IMR-90 (cell line): ENCODE results near the gene CAMKMT. TPM values are rescaled to one million over a fixed set of nuclear protein-coding genes. Genes with fewer than 3 reads are reported as not detected.

Source experiments
- ATAC-seq: fragments of 200-7000 bp; cut with Tn5 transposase; 2 replicates; pipeline ENCODE4 v1.9.1; 2020; ENCODE audit warnings: low read depth, mild to moderate bottlenecking, moderate library complexity
- BruUV-seq: library from RNA; stranded (reverse); fragments of 400-500 nt; replicated peaks from 2 replicates; lab custom pipeline; 2021; lab: Mats Ljungman, UMichigan
- CTCF ChIA-PET: fragments of 300-600 bp; formaldehyde crosslinking; extraction: SDS; loops from one replicate; lab custom pipeline; 2021; ENCODE audit warnings: antibody characterized with exemption; lab: Yijun Ruan, JAX
- POLR2A ChIA-PET: fragments of 300-600 bp; sonication (Branson Sonifier 250); formaldehyde crosslinking; loops from one replicate; lab custom pipeline; 2022; ENCODE audit warnings: antibody characterized with exemption; ENCODE audit not compliant: unreplicated experiment; lab: Charles Lee
- DNase-seq: peaks from one replicate; pipeline ENCODE4 v3.0.0; 2013
- H2AFZ ChIP-seq: replicated peaks from 2 replicates; pipeline ENCODE3; 2013; ENCODE audit warnings: low read length, mild to moderate bottlenecking; ENCODE audit not compliant: poor library complexity
- H2AK5ac ChIP-seq: 2 replicates; pipeline ENCODE4 v1.6.1; 2013; ENCODE audit warnings: low read depth, low read length, inconsistent platforms
- H2AK9ac ChIP-seq: replicated peaks from 2 replicates; pipeline ENCODE3; 2013; ENCODE audit warnings: mild to moderate bottlenecking, low read depth, low read length, moderate library complexity; ENCODE audit not compliant: poor library complexity
- H2BK120ac ChIP-seq: 2 replicates; pipeline ENCODE4 v1.6.1; 2013; ENCODE audit warnings: low read depth, low read length, inconsistent platforms
- H2BK15ac ChIP-seq: 3 replicates; pipeline ENCODE4 v1.6.1; 2013; ENCODE audit warnings: low read depth, low read length, inconsistent platforms
- H2BK20ac ChIP-seq: 2 replicates; pipeline ENCODE4 v1.6.1; 2013; ENCODE audit warnings: low read depth, mild to moderate bottlenecking, inconsistent platforms, low read length, moderate library complexity
- H2BK5ac ChIP-seq: 2 replicates; pipeline ENCODE4 v1.6.1; 2013; ENCODE audit warnings: mild to moderate bottlenecking, low read depth, low read length, inconsistent platforms; ENCODE audit not compliant: poor library complexity, severe bottlenecking
- H3K14ac ChIP-seq: replicated peaks from 2 replicates; pipeline ENCODE4 v1.6.1; 2013; ENCODE audit warnings: low read depth, low read length, inconsistent platforms
- H3K18ac ChIP-seq: 2 replicates; pipeline ENCODE4 v1.6.1; 2013; ENCODE audit warnings: low read depth, low read length, control low read depth
- H3K23ac ChIP-seq: 2 replicates; pipeline ENCODE4 v1.6.1; 2013; ENCODE audit warnings: low read depth, low read length, inconsistent platforms
- H3K27ac ChIP-seq: 2 replicates; pipeline ENCODE4 v1.5.1; 2013; ENCODE audit warnings: mild to moderate bottlenecking, control low read depth, low read length; ENCODE audit not compliant: insufficient read depth
- H3K27me3 ChIP-seq: 2 replicates; pipeline ENCODE4 v1.6.1; 2013; ENCODE audit warnings: low read length; ENCODE audit not compliant: control insufficient read depth, insufficient read depth
- H3K36me3 ChIP-seq: 2 replicates; pipeline ENCODE4 v1.6.1; 2013; ENCODE audit warnings: low read length, mixed read lengths; ENCODE audit not compliant: control insufficient read depth, insufficient read depth
- H3K4ac ChIP-seq: 2 replicates; pipeline ENCODE4 v1.6.1; 2013; ENCODE audit warnings: low read depth, low read length, inconsistent platforms
- H3K4me1 ChIP-seq: 2 replicates; pipeline ENCODE4 v1.6.1; 2013; ENCODE audit warnings: low read length, mixed read lengths; ENCODE audit not compliant: control insufficient read depth, insufficient read depth
- H3K4me2 ChIP-seq: 2 replicates; pipeline ENCODE4 v1.6.1; 2013; ENCODE audit warnings: low read depth, mild to moderate bottlenecking, control low read depth, low read length, moderate library complexity
- H3K4me3 ChIP-seq: 2 replicates; pipeline ENCODE4 v1.5.1; 2013; ENCODE audit warnings: low read depth, mild to moderate bottlenecking, control low read depth, low read length, moderate library complexity; ENCODE audit not compliant: insufficient read depth
- H3K56ac ChIP-seq: 2 replicates; pipeline ENCODE4 v1.6.1; 2013; ENCODE audit warnings: low read length, inconsistent platforms; ENCODE audit not compliant: insufficient read depth; ENCODE audit errors: extremely low read depth
- H3K79me1 ChIP-seq, 2 experiments: 2 replicates each; pipeline ENCODE4 v1.6.1; 2013; ENCODE audit warnings: low read length in 2 of 2, inconsistent platforms in 1 of 2, low read depth in 1 of 2
- H3K9ac ChIP-seq: 2 replicates; pipeline ENCODE4 v1.6.1; 2013; ENCODE audit warnings: low read depth, low read length, control low read depth
- H3K9me1 ChIP-seq: 2 replicates; pipeline ENCODE4 v1.6.1; 2013; ENCODE audit warnings: low read length, inconsistent platforms; ENCODE audit not compliant: insufficient read depth
- H3K9me3 ChIP-seq: 2 replicates; pipeline ENCODE4 v1.6.1; 2013; ENCODE audit warnings: low read length; ENCODE audit not compliant: control insufficient read depth, insufficient read depth
- H4K20me1 ChIP-seq: 2 replicates; pipeline ENCODE4 v1.6.1; 2013; ENCODE audit warnings: low read length, inconsistent platforms; ENCODE audit not compliant: insufficient read depth
- H4K5ac ChIP-seq: 2 replicates; pipeline ENCODE4 v1.6.1; 2013; ENCODE audit warnings: mild to moderate bottlenecking, low read depth, low read length, control low read depth
- H4K8ac ChIP-seq, 2 experiments: 2 replicates each; pipeline ENCODE4 v1.6.1; 2013; ENCODE audit warnings: low read depth in 2 of 2, low read length in 2 of 2, control low read depth in 1 of 2, inconsistent platforms in 1 of 2
- H4K91ac ChIP-seq: 2 replicates; pipeline ENCODE4 v1.6.1; 2013; ENCODE audit warnings: low read depth, low read length, inconsistent platforms; ENCODE audit not compliant: insufficient read depth
- BHLHE40 ChIP-seq: fragments of 150-350 bp; IDR thresholded peaks from 2 replicates; pipeline ENCODE4 v1.6.1; 2016; ENCODE audit warnings: mild to moderate bottlenecking, low read depth, low read length
- CEBPB ChIP-seq: IDR thresholded peaks from 2 replicates; pipeline ENCODE4 v1.6.1; 2012; ENCODE audit warnings: low read depth, low read length, improper control_type of control experiment
- MXI1 ChIP-seq: IDR thresholded peaks from 2 replicates; pipeline ENCODE4 v1.6.1; 2012; ENCODE audit warnings: low read depth, mild to moderate bottlenecking, low read length, moderate library complexity, borderline replicate concordance
- NFE2L2 ChIP-seq: fragments of 150-350 bp; IDR thresholded peaks from 2 replicates; pipeline ENCODE4 v1.6.1; 2016; ENCODE audit warnings: low read depth, mild to moderate bottlenecking, low read length
- RAD21 ChIP-seq: IDR thresholded peaks from 2 replicates; pipeline ENCODE4 v1.6.1; 2012; ENCODE audit warnings: low read length, improper control_type of control experiment
- RFX5 ChIP-seq: IDR thresholded peaks from 2 replicates; pipeline ENCODE4 v1.8.0; 2012; ENCODE audit warnings: low read depth, mild to moderate bottlenecking, low read length, moderate library complexity
- SMC3 ChIP-seq: fragments of 150-350 bp; IDR thresholded peaks from 2 replicates; pipeline ENCODE4 v1.6.1; 2016; ENCODE audit warnings: low read depth, mild to moderate bottlenecking, antibody characterized with exemption, low read length, moderate library complexity
- WGBS, 2 experiments: methylation state at CpG; one replicate each; pipeline versions ENCODE4 v1.1.5 to v1.1.7; 2013; ENCODE audit warnings: missing lambda C conversion rate in 2 of 2; ENCODE audit not compliant: insufficient read length in 1 of 2; ENCODE audit errors: extremely low coverage in 2 of 2; 5-methylcytosine and 5-hydroxymethylcytosine counted together
- dilution Hi-C: fragments of 300-500 bp; cut with HindIII; formaldehyde crosslinking; loops from one replicate; pipeline ENCODE4 v1.14.3; 2018; ENCODE audit warnings: low sequenced_read_pairs; ENCODE audit not compliant: unreplicated experiment
- in situ Hi-C: fragments of 300-500 bp; cut with MboI; formaldehyde crosslinking; loops from 3 replicates; pipeline ENCODE4 v1.14.3; 2019; ENCODE audit warnings: low sequenced_read_pairs, inconsistent platforms, mixed read lengths
- intact Hi-C: fragments of 100-400 bp; cut with micrococcal nuclease; formaldehyde crosslinking; loops from 2 replicates; pipeline ENCODE4 v1.10.0; 2022
- polyA plus RNA-seq, 3 experiments: library from polyadenylated mRNA; depleted of rRNA; stranded (reverse); fragments of >200 nt; gene quantifications; 2 replicates each; pipeline ENCODE4 v1.2.3, GENCODE V29; 2012; ENCODE audit warnings: low replicate concordance in 1 of 3
- total RNA-seq: library from RNA; depleted of rRNA; stranded (reverse); fragments of >200 nt; gene quantifications from 2 replicates; pipeline ENCODE4 v1.2.3, GENCODE V29; 2012
- TF ChIP-seq, protein P1 (sequence below): fragments of 150-350 bp; IDR thresholded peaks from 2 replicates; pipeline ENCODE4 v1.6.1; 2017; ENCODE audit warnings: mild to moderate bottlenecking, antibody characterized with exemption, low read length, low read depth
- TF ChIP-seq, protein P2 (sequence below): conservative IDR thresholded peaks from 2 replicates; pipeline ENCODE4 v1.5.1; 2012; ENCODE audit warnings: mild to moderate bottlenecking, low read depth, low read length, improper control_type of control experiment
- TF ChIP-seq, protein P3 (sequence below): fragments of 150-350 bp; IDR thresholded peaks from 2 replicates; pipeline ENCODE4 v1.6.1; 2016; ENCODE audit warnings: low read depth, mild to moderate bottlenecking, low read length, moderate library complexity, borderline replicate concordance

The CAMKMT gene
- total and polyA plus RNA-seq, 2 of the 4 experiments (the other 2 are of a cell fraction): 4.4 to 6.8 TPM

DNA sequence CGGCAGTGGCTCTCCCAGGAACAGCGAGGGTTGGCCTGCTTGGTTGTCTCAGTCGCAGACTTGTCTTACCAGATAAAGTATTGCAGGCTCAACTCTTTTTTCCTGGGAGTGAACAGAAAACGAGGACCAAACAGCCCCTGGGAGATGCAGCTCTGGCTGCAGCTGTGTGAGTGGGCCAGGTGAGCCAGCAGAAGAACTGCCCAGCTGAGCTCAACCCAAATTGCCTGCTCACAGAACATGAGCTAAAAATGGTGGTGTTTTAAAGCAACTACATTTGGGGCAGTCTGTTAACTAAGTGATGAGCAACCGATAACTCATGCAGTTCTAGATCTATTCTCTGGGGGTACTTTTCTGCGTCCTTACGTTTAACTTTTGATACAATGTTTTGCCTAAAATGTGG lies 418.7 kb downstream of the CAMKMT start:
- dilution Hi-C loops: no loop called here

More for the DNA sequence above, 418.7 kb downstream of the CAMKMT start:
- DNase-seq (no peak), ATAC-seq (no peak)
- Histone ChIP-seq H3K27me3 (peaks cover 20% of the 10 kb centered on the region), H4K20me1 (no peaks in the 10 kb centered on the region), H2AK9ac (no peak overlapping the region), H4K91ac (no peak overlapping the region), H2BK5ac (no peak overlapping the region), H3K4me2 (no peak overlapping the region), H3K4me1 (no peaks in the 10 kb centered on the region), H3K18ac (no peak overlapping the region), H3K23ac (no peak overlapping the region), H3K36me3 (no peaks in the 10 kb centered on the region), H2AK5ac (no peak overlapping the region), H2BK15ac (no peak overlapping the region), H4K8ac (no peak overlapping the region), H3K9me3 (0 out of 2 replicates have a peak, but pooled peaks cover 2% of the 10 kb centered on the region), H2BK20ac (no peak overlapping the region), H3K56ac (no peak overlapping the region), H4K5ac (no peak overlapping the region), H3K9me1 (no peaks in the 10 kb centered on the region), H3K79me1 (no peaks in the 10 kb centered on the region), H3K27ac (no peak overlapping the region), H3K9ac (no peak overlapping the region), H3K4ac (no peak overlapping the region), H2BK120ac (no peak overlapping the region), H3K14ac (no peak overlapping the region), H3K4me3 (no peak overlapping the region), H2AFZ (no peak overlapping the region)
- in situ Hi-C loops (no loop called here), intact Hi-C loops (no loop called here)
- ChIA-PET POLR2A (no interaction called here), CTCF (interaction anchor here (1.1 to 1.2 kb wide), 2 partner anchors 301 to 321 kb away, joined by 3 read pairs; no protein-coding TSS in a partner anchor)
- BruUV-seq: no TSS peak
- no peak for TF ChIP-seq RAD21
- TF ChIP-seq, protein P1, sequence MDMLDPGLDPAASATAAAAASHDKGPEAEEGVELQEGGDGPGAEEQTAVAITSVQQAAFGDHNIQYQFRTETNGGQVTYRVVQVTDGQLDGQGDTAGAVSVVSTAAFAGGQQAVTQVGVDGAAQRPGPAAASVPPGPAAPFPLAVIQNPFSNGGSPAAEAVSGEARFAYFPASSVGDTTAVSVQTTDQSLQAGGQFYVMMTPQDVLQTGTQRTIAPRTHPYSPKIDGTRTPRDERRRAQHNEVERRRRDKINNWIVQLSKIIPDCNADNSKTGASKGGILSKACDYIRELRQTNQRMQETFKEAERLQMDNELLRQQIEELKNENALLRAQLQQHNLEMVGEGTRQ: no peak
- no peak for TF ChIP-seq CEBPB
- no peak for TF ChIP-seq BHLHE40
- no peak for TF ChIP-seq RFX5
- TF ChIP-seq, protein P2, sequence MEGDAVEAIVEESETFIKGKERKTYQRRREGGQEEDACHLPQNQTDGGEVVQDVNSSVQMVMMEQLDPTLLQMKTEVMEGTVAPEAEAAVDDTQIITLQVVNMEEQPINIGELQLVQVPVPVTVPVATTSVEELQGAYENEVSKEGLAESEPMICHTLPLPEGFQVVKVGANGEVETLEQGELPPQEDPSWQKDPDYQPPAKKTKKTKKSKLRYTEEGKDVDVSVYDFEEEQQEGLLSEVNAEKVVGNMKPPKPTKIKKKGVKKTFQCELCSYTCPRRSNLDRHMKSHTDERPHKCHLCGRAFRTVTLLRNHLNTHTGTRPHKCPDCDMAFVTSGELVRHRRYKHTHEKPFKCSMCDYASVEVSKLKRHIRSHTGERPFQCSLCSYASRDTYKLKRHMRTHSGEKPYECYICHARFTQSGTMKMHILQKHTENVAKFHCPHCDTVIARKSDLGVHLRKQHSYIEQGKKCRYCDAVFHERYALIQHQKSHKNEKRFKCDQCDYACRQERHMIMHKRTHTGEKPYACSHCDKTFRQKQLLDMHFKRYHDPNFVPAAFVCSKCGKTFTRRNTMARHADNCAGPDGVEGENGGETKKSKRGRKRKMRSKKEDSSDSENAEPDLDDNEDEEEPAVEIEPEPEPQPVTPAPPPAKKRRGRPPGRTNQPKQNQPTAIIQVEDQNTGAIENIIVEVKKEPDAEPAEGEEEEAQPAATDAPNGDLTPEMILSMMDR: no peak
- TF ChIP-seq, protein P3, sequence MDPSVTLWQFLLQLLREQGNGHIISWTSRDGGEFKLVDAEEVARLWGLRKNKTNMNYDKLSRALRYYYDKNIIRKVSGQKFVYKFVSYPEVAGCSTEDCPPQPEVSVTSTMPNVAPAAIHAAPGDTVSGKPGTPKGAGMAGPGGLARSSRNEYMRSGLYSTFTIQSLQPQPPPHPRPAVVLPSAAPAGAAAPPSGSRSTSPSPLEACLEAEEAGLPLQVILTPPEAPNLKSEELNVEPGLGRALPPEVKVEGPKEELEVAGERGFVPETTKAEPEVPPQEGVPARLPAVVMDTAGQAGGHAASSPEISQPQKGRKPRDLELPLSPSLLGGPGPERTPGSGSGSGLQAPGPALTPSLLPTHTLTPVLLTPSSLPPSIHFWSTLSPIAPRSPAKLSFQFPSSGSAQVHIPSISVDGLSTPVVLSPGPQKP: no peak
- no peak for TF ChIP-seq NFE2L2
- TF ChIP-seq SMC3: no peak
- no peak for TF ChIP-seq MXI1
- WGBS, 2 experiments: 50% methylated on average over 2 of the region's 7 CpGs; no CpG with 5 or more reads in 1 of the 2 experiments
